SK-N-MC (cell line): ENCODE measurements around the gene RHOT2.

Source experiments
- EZH2 ChIP-seq: fragments of 200-600 bp; sonication (generic); IDR thresholded peaks from one replicate; pipeline ENCODE4 v1.6.1; 2017; ENCODE audit warnings: antibody characterized with exemption
- POLR2AphosphoS5 ChIP-seq: IDR thresholded peaks from 2 replicates; pipeline ENCODE4 v1.6.1; 2012; ENCODE audit warnings: mild to moderate bottlenecking, low read depth, low read length, borderline replicate concordance

DNA sequence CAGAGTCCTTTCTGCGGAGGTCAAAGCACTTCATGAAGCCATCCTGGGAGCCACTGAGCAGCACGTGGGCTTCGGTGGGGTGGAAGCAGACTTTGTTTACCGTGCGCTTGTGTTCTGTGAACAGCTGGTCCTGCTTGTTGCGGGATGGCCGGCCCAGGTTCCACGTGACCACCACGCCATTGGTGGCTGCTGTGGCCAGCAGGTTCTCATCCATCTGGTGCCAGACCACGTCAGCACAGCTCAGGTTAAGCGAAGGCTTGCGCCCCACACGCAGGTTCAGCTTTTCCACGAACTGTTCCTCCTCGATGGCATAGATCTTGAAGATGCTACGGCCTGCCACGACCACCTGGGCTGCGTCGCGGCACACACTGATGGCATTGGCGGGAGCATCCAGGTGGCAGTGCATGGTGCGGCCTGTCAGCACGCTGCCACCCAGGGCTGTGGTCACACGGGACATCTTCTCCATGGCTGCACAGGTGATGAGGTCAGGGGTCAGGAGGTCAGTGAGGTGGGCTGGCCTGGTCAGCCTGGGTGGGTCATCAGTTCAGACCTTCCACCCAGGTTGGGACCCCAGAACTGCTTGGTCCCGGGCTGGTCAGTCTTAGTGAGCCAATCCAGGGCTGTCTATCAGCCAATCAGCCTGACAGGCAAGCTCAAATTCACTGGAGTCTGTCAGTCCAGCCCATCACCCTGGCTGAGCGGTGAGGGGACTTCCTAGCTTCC lies 21.4 kb downstream of the RHOT2 start:
- TF ChIP-seq EZH2, result no peak
- TF ChIP-seq POLR2AphosphoS5, result no peak
